Measurements from ENCODE around the gene GOLGB1. TPM values are rescaled to one million over a fixed set of nuclear protein-coding genes. Genes with fewer than 3 reads are reported as not detected.
"Not testable (repeated sequence)": the region's sequence is repeated elsewhere in the genome, so short reads cannot be mapped to it uniquely, and the experiment has no call there.

The GOLGB1 gene
- total RNA-seq, 1 donor from 2014 or later = 50.5 TPM

DNA sequence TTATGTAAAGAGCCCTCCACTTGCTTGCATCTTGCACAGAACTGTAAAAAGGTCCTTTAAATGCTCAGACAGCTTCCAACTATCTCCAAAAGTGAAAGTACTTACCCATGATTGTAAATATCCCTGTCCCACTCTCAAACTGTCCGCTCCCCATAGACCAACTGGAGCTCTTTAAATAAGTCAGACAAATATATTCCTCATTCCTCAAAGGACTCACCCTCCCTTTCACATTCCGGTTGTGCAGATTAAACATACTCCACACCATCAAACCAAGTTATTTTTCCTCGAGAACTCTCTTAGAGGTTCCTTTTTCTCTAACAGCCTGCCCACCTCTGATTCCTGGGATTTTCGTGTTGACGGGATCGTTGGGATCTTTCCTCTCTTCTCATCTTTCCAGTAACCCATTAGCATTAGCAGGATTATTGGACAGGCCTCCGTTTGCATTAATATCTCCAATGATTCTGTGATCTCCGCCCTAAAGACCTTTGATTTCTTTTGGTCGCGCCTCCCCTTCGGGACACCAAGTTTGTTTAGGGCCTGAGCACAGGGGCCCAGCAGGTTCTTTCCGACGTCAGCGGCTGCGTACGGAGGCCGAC is 763 bp downstream of the GOLGB1 start:
- no peak for DNase-seq (ENCODE audit: extremely low read depth, low read depth, low spot score)

DNA sequence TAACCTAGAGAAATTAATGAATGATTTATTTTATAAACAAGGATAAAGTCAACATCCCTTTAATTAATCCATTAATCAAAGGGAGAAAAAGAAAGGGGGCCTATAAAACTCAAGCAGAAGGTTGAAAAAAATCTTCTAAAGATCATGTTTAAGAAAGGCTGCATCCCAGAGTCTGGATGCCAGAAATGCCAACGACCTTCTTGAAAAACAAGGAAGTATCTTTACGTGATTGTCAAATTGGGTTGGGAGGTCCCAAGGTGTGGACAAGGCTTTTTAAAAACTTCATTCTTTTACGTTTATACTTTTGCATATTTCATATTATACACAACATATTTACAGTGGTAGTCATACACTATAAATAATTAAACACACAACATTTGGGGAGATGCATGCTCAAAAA is 1.6 kb downstream of the GOLGB1 start:
- no peak for DNase-seq (ENCODE audit: extremely low read depth, low read depth, low spot score)

DNA sequence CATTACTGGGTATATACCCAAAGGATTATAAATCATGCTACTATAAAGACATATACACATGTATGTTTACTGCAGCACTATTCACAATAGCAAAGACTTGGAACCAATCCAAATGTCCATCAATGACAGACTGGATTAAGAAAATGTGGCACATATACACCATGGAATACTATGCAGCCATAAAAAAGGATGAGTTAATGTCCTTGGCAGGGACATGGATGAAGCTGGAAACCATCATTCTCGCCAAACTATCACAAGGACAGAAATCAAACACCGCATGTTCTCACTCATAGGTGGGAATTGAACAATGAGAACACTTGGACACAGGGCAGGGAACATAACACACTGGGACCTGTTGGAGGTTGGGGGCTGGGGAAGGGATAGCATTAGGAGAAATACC is 6.4 kb downstream of the GOLGB1 start:
- DNase-seq (ENCODE audit: extremely low read depth, low read depth, low spot score) = not testable (repeated sequence)

DNA sequence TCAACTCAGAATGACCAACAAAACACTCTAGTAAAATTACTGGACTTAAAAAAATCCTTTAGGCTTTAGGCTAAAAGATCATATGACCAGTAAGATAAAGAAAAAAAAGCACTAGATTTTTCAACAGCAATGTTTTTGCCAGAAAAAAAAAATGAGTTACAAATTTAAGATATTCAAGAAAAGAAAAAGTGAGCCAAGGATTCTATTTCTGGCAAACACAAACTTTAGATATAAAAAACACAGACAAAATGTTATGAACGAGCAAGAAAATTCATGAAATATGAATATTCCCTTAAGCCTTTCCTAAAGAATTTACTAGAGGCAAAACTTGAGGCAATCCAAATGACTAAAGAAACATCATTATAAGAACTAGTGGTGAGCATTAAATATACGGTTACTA is 8.6 kb downstream of the GOLGB1 start:
- DNase-seq (ENCODE audit: extremely low read depth, low read depth, low spot score) = no peak

DNA sequence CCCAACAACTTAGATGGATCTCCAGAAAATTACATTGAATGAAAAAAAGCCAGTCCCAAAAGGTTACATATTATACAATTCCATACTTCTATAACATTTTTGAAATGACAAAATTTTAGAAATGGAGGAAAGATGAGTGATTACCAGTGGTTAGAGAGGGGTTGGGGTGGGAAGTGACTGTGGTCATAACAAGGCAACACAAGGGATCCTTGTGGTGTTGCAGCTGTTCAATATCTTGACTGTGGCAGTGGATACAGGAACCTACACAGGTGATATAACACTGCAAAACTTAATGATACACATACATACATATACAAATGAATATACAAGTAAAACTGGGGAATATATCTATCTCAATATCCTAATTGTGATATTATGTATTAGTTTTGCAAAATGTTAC is 9.6 kb downstream of the GOLGB1 start:
- no peak for DNase-seq (ENCODE audit: extremely low read depth, low read depth, low spot score)

DNA sequence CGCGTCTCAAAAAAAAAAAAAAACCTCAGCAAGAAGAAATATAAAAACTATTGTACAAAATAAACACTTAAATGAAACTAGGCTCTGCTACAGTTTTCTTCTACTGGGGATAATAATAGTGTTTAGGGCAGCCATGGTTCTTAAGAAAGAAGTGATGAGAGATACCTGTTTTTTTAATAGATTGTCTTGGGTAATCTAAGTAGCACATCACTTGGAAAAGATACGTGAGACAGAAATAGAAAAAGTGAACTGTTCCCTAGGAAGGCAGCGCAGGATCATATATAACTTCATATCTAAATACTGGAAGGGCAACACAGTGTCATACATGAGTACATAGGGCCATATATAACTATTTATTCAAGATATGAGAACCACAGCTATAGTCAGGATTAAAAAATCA is 11.9 kb downstream of the GOLGB1 start:
- DNase-seq (ENCODE audit: extremely low read depth, low read depth, low spot score) = no peak

GRCh38 chr3:121736112-121736511 is 13.4 kb downstream of the GOLGB1 start:
- no peak for DNase-seq (ENCODE audit: extremely low read depth, low read depth, low spot score)

- DNase-seq (ENCODE audit: extremely low read depth, low read depth, low spot score) = no peak
Observed at GRCh38 chr3:121735047-121735696, 14.4 kb downstream of the GOLGB1 start.

GRCh38 chr3:121730940-121731687 is 18.4 kb downstream of the GOLGB1 start:
- DNase-seq (ENCODE audit: extremely low read depth, low read depth, low spot score) = no peak

DNA sequence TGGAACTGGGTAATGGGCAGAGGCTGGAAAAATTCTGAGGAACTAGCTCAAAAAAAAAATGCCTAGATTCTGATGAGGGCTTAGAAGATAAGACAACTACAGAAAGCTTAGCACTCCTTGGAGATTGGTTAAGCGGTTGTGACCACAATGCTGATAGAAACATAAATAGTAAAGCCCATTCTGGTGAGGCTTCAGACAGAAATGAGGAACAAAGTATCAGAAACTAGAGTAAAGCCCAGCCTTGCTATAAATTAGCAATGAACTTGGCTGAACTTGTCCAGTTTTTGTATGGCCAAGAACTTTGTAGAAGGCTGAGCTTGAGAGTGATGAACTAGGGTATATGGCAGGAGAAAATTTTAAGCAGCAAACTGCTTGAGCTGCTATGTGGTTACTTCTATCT is 25.4 kb downstream of the GOLGB1 start:
- no peak for DNase-seq (ENCODE audit: extremely low read depth, low read depth, low spot score)

DNA sequence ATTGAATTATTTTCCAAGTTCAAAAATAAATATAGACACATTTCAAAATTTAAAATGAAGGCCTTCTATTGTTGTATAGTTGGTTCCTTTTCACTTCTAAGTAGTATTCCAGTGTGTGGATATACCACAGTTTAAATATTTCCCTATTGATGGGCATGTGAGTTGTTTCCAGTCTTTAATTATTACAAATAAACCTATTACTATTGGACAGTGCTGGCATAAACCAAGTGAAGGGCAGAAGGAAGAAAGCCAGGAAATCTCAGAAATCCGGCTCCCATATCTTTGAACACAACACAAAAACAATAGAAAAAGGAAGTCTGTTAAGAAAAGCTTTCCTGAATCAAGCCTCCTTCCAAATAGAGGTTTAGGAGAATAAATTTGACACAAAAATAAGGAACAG is 26.1 kb downstream of the GOLGB1 start:
- DNase-seq (ENCODE audit: extremely low read depth, low read depth, low spot score) = no peak

GRCh38 chr3:121722411-121722810 is 27.1 kb downstream of the GOLGB1 start:
- DNase-seq (ENCODE audit: extremely low read depth, low read depth, low spot score) = no peak

DNA sequence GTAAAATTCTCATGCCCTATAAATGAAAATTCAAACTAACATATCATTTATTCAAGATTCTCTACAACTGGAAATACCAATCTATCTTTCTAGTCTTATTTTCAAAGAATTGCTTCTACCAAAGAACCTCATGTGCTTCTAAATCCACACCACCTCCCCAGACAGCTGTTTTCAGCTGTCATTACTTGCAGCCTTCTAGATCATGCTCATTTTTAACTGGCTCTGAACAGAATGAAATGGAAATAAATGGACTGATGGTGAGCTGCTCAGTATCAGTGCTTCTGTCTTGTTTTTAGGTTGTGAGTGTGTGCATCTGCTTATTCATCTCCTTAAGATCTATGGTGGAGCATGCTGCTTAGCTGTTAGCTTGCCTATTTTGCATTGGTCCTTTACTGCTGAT is 29.4 kb downstream of the GOLGB1 start:
- DNase-seq (ENCODE audit: extremely low read depth, low read depth, low spot score) = no peak

GRCh38 chr3:121719423-121719822 is 30.1 kb downstream of the GOLGB1 start:
- DNase-seq (ENCODE audit: extremely low read depth, low read depth, low spot score) = no peak

DNA sequence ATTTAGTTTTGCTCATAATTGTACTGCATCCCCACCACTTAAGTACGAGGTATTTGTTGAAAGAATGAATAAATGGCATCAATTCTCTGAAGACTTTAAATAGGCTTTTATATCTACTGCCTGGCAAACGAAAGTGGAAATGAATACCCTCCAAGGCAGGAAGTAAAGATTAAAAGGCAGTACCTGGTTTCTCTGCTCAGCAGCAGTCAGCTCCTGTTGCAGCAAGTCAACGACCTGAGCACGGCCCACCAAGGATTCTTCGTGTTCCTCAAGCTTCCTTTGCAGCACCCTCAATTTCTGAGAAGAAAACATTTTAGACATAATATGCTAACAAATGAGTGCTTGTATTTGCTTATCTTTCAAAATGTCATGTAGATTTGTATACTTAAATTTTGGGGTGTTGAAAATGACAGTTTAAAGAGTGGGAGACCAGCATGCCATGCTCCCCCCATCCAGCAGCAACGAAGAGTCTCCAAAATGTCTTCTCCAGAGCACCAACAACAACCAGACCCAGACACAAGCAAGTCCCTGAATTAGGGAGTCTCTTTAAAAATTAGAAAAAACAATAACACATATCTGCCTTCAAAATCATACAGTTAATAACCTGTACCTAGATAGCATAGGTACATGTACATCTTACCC is 31.2 kb downstream of the GOLGB1 start:
- no peak for DNase-seq (ENCODE audit: extremely low read depth, low read depth, low spot score)

DNA sequence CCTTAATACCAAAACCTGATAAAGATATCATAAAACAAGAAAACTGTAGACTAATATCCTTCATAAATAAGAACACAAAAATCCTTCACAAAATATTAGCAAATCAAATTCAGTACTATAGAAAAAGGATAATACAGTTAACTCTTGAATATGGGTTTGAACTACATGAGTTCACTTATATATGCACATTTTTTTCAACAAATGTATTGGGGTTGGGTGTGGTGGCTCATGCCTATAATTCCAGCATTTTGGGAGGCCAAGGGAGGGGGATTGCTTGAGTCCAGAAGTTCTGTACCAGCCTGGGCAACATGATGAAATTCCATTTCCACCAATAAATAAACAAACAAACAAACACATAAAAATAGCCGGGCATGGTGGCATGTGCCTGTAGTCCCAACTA is 39.2 kb downstream of the GOLGB1 start:
- no peak for DNase-seq (ENCODE audit: extremely low read depth, low read depth, low spot score)

GRCh38 chr3:121707531-121708273 is 41.8 kb downstream of the GOLGB1 start:
- no peak for DNase-seq (ENCODE audit: extremely low read depth, low read depth, low spot score)

GRCh38 chr3:121705541-121705940 is 44.0 kb downstream of the GOLGB1 start:
- no peak for DNase-seq (ENCODE audit: extremely low read depth, low read depth, low spot score)

DNA sequence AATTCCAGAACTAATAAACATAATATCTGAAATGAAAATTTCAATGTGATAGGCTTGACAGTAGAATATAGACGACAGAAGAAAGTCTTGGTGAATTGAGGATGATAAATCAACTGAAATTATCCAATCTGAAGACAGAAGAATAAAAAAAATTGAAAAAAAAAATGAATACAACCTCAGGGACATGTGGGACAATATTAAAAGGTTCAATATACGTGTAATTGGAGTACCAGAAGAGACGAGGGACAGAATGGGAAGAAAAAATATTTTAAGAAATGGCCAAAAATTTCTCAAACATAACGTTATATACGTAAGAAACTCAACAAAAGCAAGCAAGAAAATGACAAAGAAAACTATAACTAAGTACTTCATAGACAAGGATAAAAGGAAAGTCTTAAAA is 45.6 kb downstream of the GOLGB1 start:
- DNase-seq (ENCODE audit: extremely low read depth, low read depth, low spot score) = no peak

DNA sequence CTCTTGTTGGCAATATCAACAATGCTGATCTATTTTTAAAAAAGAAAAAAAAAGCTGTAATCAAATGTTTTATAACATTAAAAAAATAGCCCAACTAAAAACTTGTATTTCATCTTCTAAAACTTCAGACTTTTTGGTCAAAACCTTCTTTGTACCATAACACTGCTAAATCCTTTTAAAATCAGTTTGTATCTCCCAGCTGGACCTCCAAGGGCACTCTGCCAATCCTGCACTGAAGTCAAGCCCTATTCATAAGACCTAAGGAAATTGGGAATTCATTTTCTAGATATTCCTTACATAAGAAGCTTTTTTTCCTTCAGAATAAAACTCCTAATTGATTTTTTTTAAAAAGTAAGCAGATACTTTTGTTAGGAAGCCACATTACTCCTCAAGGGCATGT is 50.6 kb downstream of the GOLGB1 start:
- no peak for DNase-seq (ENCODE audit: extremely low read depth, low read depth, low spot score)

GRCh38 chr3:121698476-121698875 is 51.1 kb downstream of the GOLGB1 start:
- DNase-seq (ENCODE audit: extremely low read depth, low read depth, low spot score) = no peak

Data from glomerular endothelial cell (primary cell).